GM18526 (cell line): ENCODE measurements around the gene TUBA1A.

Experiments
- POLR2A ChIP-seq: IDR thresholded peaks from 3 replicates; pipeline ENCODE4 v1.6.1; 2011; ENCODE audit not compliant: insufficient read length; ENCODE audit errors: extremely low read depth

TUBA1A gene

DNA sequence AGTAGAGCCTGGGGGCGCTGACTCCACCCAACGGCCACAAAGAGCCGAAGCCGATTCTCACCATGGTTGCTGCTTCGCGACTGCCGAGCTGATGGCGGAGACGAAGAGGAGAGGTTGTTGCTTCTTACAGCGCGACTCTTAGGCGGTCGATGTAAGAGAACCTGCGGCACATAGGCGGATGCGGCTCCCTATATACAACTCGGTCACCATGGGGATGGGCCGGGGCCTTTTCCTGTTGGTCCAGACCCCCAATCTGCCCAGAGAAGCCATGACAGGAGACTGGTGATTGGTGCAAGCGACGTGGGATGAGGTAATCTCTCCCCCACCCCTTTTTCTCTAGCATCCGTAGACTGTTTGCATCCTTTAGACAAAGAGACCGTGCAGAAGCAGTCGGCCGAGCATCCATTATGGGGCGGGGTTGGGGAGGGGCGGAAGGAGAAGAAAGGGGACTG is at the start of gene TUBA1A:
TUBA1A (minus strand) TSS at position 165 of the 452 bp plus-strand sequence; CDS start at position 64, 101 bp downstream.
- TF ChIP-seq POLR2A, result peak; percentile 86

DNA sequence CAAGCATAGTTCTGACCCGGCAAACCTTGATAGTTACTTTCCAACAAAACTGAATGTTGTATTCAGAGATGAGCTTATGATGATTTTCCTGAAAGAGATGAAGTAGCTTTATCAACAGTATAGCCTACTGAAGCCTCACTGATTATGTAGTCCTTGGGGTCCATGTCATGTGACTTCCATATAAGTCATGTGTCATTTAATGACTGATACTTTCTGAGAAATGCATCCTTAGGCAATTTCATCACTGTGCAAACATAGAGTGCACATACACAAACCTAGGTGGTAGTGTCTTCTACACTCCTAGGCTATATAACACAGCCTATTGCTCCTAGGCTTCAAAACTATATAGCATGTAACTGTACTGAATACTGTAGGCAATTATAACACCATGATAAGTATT is 47.5 kb upstream of the TUBA1A start:
- no peak for TF ChIP-seq POLR2A

DNA sequence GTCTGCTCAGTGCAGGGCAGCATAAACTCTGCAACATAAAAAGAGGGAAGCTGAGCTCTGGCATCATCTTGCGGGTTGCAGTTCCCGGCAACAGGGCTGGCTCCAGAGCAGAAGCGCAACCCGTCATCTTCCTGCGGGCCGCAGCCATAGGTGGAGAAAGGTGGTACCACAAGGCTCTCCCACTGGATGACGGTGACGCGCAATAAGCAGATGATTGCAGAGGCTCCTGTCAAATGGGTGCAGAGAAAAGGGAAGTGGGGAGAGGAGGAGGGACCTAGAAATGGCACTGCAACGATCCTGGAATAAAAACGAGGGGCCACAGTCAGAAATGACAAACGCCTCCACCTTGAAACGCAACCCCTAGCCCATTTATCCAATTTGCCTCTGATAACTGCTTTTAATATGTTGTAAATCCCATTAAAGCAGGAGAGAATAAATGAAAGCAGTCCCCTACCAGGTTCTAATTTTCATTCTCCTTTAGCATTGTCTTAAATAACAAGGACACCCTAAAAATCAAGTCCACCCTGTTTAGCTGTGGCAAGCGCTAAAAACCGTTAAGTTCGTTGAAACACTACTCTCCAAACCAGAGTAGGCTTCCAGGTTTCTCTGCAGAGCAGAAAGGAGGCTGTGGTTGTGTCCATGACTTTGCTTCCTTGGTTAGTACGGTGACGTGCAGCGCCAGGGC is 45.1 kb upstream of the TUBA1A start:
- peak; percentile 36 for TF ChIP-seq POLR2A

DNA sequence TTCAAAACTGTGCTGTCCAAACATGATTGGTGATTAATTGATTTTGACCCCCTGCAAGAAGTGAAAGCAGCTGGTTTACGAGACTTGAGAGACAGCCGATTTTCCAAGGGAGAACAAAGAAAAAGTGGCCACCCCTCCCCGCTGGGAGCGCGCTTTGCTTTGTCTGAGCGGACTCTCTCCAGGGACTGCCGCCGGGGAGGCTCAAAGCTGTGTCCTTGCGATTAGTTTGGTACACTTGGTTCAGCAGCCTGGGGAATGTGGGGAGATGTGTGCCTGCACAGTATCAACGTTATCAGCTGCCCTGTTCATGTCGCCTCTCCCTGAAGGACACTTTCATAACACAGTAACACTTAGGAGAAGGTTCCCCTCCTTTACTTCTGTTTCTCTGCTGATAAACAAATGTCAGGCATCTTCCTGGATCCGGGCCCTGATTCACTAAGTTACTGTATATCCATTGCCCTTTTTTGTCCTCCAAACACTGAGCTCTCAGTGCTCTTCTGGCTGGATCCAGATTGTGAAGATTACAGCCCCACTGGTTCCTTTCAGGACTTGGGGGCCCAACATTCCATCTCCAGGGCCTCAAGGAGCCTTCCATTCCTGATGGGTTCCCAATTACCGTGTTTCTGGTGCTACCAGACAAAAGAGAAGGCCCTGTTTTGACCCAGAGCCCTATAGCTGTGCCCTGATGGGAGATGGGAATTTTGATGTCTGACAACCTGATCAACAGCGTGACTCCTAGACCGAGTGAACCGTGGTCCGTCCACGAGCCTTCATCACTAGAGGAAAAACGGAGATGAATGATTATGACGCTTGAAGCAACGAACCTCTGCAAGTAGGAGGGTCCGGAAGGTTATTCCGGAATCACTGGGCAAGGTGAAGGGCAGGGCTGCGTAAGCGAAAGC is 44.3 kb upstream of the TUBA1A start:
- TF ChIP-seq POLR2A, result no peak

DNA sequence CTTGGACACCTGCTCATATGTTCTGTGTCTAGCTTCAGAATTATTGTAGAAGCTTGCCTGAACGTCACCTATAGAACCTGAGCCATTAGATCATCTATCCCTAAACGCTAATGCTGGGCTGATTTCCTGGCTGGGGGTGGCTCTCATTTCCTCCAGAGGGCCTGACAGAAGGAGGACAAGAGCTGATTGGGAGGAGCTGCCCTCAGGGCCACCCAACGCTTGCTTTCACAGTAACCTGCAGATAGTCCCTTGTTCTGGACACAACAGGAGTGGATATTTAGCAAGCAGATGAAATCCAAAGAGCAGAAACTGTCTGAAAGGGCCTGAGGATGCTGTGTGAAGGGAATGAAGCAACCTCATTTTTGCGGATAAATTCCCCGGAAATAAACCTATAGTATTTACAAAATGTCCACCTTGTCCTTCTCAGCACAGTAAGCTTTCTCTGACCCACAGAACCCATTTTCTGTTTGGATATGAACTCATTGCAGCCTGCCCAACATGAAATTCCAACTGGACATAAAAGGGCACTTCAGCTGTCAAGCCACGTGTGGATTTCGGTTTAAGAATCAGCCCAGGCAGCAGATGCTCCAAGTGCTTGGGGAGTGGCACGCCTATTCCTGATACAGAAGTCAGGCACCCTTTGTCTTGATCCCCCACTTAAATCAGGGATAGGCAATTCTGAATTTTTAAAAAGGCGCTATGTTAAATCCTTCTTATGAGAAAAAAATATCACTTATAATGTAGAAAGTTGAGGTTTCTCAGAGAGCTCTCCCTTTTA is 43.2 kb upstream of the TUBA1A start:
- no peak for TF ChIP-seq POLR2A

DNA sequence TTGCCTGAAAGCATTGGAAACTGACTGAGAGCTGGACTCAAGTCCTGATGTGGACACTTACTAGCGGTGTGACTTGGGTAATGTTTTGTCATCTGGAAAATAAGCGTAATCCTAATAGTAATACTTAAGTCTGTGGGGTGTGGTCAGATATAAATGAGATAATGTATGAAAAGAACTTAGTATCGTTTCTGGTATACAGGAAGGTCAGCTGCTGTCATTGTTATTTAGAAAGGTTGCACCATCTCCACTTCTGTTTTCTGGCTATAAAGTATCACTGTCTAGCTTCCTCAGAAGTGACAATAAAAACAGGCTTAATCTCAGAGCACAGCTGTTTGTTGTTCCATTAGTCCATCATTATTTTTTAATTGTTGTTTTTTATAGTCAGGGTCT is 41.9 kb upstream of the TUBA1A start:
- no peak for TF ChIP-seq POLR2A

DNA sequence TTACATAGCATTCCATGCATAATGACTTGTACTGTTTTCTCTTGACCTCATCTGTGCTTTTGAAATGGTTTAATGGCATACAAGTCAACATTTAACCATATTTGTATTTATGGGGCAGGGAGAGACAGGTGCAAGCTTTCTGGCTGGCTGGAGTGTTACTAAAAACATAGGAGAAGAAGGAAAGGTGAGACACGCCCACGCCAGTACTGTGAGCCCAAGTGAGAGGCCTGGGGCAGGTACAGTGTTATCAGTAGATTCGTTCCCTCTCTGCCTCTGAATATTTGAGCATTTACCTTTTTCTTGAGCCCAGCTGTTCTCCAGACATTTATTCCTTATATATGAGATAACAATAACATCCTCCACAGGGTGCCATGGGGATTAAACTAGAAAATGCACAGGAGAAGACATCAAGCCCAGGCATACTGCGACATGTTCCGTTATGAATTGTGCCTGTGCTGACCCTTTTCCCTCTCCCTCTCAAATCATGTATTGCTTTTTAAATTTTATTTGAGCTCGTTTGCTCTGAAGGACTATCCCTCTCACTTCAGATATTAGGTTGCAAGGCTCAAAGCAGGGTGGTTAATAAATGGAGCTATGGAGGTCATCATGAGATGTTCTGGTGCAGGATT is 41.4 kb upstream of the TUBA1A start:
- no peak for TF ChIP-seq POLR2A

DNA sequence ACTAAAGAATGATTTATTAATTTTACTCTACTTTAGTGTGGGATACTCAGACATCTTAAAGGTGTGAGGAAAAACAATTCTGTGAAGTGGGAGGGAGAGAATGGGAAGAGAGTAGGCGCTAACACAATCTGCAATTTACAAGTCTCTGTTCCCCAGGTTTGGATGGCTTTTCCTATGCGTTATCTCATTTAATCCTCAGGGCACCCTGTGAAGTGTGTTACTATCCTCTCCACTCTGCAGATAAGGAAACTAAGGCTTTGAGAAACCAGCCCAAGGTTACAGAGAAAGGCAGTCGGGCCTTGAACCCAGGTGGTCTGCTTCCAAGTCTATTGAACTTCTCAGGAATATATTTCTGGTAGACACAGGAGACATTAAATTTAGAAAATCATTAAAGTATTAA is 39.8 kb upstream of the TUBA1A start:
- TF ChIP-seq POLR2A, result no peak

DNA sequence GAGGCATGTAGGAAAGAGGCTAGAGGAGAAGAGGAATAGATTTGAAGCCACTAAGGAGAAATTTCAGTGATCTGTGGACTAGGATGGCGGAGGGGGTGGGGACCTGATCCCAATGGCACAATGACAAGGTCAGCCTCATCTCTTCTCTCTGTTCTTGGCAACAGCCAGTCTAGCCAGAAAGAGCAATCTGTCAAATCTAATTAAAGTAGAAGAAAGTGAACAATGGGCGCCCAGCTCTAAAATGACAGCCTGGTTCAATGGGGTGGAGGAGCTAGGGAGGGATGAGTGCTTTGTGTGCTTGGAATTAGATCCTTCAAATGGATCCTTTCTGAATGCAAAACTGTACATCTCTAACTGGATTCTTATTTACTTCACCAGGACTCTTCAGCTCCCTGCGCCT is 38.8 kb upstream of the TUBA1A start:
- no peak for TF ChIP-seq POLR2A

DNA sequence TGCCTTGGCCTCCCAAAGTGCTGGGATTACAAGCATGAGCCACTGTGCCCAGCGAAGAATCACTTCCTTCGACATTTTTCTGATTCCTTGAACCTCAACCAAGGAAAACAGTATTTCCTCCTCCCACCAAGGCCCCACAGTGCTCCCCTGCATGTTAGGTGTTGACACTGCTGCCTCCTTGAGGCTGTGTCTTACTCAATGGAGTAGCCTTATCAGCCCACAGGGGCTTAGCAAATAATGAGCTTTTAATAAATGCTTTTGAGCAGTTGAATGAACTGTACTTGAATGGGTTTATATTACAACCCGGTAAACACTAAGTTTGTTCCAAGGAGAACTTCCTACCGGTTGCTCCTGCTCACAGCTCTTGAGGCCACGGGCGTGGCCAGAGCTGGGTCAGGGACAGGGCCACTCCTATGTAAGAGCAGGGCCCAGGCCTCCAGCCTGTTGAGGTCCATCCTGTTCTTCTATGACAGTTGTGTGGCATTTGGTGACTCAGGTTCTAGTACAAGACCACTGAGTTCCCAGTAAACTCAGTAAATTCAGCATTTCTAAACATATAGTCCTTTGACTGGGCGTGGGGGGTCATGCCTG is 36.8 kb upstream of the TUBA1A start:
- TF ChIP-seq POLR2A, result no peak

DNA sequence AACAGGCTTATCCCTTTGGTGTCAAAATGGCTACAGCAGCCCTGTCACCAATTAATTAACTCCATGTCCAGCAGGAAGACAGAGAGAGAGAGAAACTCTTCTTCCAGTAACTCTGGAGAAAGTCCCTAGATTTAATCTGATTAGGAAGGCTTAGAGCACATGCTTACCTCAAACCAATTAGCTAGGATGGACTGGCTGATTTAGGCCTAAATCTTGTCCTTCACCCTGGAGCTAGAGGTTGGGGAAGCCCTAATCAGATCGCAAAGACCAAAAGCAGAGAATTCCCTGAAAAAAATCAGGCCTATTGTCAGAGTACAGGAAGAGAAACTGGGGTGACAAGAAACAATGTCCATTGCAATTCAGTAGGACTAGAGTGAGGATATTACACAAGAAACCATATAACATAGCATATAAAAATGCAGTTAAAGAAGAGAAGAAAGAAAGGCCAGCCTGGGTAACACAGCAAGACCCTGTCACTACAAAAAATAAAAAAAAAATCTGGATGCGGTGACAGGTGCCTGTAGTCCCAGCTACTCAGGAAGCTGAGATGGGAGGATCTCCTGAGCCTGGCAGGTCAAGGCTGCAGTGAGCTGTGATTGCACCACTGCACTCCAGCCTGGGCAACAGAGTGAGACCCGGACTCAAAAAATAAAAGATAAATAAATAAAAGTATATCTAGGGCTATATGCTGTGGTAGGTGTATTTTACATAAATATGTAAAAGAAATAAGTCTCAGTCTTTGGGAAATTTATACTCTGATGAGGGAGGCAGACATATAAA is 34.9 kb upstream of the TUBA1A start:
- no peak for TF ChIP-seq POLR2A

DNA sequence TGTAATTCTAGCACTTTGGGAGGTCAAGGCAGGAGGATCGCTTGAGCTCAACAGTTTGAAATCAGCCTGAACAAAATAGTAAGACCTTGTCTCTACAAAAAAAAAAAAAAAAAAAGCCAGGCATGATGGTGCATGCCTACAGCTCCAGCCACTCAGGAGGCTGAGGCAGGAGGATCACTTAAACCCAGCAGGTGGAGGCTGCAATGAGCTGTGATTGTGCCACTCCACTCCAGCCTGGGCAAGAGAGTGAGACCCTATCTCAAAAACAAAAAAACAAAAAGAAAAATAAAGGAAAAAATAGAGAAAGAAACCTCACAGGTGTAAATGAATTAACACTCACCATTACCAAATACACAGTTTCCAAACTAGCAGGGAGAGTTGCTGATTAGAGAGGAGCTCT is 34.2 kb upstream of the TUBA1A start:
- TF ChIP-seq POLR2A, result no peak

DNA sequence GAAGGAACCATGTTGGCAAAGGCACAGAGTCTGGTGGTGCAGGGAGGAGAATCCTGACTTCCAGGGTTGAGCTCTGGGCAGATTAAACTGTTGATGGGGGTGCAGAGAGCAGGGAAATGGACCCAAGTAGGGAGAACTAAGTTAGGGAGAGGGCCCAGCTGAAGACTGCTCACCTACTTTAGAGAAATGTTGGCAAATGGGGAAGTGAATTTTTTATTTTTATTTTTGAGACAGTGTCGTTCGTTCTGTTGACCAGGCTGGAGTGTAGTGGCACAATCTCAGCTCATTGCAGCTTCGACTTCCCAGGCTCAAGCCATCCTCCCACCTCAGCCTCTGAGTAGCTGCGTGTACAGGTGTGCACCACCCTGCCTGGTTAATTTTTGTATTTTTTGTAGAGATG is 32.1 kb upstream of the TUBA1A start:
- TF ChIP-seq POLR2A, result no peak

DNA sequence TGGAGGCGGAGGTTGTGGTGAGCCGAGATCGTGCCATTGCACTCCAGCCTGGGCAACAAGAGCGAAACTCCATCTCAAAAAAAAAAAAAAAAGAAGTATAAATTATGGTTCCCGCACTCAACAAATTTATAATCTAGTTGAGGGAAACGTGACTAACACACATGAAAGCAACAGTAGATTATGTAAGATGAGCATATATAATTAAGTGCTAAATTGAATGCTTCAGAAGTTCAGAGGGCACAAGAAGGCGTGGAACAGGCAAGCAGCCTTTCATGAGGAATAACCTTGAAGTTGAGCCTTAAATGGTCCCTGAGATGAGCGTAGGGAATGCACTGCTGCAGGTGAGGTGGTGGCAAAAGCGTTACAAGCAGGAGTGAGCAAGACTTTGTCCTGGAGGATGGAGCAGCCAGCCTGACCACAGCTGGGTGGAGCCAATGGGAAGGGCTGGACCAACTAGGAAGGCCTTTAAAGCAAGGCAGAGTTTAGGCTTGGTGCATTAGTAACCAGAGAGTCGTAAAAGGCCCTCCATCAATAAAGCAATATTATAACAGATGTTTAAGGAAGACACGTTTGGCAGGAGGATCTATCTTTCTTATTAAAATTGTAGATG is 30.6 kb upstream of the TUBA1A start:
- no peak for TF ChIP-seq POLR2A
